HG03565 (cell line): ENCODE results near the gene PEAR1.

ENCODE experiments used
- ATAC-seq: cut with Tn5 transposase; IDR thresholded peaks from one replicate; pipeline ENCODE4 v1.9.1; 2021; ENCODE audit warnings: mild to moderate bottlenecking, moderate library complexity; ENCODE audit not compliant: unreplicated experiment

The PEAR1 gene

DNA sequence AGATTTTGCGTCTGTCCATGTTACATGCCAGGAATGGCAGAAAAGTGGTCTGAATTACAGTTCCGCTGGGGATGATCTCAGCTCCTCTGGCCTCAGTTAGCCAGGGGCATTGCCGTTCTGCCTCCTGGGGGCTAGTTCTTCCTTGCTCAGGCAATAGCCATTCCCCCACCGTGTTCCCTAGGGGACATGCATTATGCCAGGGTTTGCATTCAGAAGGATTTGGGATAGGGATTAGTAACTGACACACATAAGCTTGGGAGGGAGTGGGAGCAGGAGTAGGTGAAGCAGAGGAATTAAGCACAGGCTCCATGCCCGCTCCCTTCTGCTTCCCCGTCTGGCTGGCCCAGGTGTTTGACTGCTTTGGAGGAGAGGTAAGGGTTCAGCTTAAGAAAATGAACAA lies 39.6 kb downstream of the PEAR1 start:
- no peak for ATAC-seq

DNA sequence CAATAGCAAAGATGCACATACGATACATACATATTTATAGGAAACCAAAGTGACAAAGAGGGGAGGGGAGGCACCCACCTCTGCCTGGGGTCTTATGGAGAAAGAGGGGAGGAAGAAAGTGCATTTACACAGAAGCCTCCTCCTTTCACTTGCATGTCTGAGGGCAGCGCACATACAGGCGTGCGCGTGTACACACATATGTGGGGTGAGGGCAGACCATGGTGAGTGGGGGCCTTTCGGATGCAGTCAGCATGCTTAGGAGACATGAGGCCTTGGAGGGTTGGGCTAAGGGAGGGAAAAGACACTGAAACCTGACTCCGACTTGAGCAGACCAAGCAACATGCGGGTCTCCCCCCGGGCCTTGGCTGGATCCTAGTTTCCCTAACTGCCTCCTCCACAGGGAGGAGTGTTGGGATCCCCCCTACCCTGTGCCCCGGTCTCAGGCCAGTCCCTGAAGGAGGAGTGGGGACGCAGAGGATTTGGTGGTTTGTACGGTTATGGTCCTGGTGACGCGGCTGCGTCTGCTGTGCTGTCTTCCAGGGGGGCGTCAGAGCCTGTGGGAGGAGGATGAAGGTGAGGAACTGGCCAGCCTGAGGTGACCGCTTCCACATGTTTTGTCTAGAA lies 42.1 kb downstream of the PEAR1 start:
- ATAC-seq = no peak

DNA sequence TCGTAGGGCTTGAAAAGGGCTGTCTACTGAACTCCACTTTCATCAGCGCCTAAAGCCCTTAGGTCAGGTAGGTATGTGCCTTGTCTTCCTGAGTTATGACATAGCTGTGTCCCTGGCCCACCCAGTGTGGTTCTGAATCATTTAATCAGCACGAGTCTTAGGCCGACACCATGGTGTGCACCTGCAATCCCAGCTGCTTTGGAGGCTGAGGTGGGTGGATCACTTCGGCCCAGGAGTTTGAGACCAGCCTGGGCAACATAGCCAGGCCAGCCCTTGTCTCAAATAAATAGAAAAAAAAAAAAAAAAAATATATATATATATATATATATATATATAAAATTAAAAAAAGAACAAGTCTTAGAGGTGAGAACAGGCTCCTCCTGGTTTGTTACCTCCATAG lies 42.7 kb downstream of the PEAR1 start:
- ATAC-seq = no peak

DNA sequence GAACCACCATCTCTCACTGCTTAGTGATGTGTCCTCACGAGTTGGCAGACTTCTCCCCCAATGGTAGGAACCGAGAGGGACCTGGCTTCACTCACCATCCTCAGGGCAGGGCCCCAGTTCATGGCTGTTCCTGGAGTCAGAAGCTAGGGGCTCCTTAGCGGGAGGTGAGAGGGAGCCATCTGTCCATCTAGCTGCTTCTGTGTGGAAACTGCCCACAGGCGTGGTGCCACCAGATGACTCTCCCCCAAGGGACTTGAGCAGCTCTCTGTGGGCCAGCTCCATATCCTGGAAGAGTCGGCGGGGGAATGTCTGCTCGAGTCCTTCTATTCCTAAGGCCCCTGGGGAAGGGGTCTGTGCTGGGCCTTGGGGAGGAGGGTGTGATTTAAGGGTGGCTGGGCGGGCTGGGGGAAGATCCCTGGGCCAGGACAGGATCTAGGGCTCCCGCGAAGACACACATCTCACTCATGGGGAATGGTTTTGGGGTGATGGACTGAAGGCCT lies 43.3 kb downstream of the PEAR1 start:
- no peak for ATAC-seq

DNA sequence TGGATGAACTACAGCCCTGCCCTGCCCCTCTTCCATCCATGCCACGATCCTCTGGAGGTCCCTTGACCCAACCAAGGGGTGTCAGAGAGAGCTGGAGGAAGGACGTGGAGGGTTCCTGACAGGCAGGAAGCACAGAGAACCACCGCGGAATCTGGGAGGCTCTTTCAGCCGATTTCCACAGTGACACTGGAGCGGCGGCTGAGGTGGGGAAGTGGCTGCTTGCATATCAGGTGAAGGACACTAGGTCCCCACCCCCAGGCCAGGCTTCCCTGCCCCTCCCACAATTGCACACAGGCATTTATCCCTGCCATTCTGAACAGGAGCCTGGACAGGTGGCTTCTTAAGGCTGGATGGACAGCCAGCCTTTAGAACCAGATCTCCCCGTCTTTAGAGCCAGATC lies 44.4 kb downstream of the PEAR1 start:
- no peak for ATAC-seq

DNA sequence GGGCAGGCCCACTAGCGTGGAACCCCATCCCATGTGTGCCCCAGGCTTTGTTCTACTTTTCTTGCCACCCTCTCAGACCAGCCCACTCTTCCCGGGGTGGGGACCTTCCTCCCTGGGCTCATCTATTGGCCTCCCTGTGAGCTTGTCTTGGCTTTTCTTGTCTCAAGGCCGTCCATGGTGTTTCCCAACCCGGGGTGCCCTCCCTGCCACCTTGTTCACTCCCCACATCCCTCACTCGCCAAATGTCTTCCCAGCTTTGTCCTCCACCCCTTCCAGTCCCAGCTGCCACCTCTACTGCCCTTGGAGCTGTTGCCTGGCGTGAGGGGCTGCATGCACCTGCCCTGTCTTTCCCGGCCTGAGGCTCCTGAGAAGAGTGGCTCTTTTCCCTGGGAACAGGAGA lies 45.3 kb downstream of the PEAR1 start:
- ATAC-seq = no peak

DNA sequence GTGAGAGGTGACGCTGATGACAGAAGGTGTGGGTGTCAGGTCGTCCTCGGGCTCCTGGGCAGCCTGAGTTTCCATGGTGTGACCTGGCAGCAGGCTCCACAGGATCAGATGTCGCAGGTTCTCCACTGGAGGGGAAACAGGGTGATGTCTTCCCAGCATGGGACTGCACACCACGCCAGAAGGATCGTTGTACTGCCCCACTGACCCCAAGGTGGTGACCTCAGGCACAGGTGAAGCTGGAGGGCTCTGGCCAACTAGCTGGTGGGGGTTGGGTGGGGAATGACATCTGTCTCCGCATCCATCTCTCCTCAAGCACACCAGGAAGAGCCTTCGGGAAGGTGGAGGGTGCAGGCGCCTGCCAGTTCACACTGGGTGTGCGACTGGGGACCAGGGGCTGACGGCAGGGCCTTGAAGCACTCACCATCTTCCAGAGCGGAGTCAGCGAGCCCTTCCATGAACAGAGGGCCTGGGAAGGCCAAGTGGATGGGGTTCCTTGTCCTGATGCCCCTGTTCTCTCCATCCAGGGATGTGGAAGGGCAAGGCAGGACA lies 46.3 kb downstream of the PEAR1 start:
- ATAC-seq = no peak

DNA sequence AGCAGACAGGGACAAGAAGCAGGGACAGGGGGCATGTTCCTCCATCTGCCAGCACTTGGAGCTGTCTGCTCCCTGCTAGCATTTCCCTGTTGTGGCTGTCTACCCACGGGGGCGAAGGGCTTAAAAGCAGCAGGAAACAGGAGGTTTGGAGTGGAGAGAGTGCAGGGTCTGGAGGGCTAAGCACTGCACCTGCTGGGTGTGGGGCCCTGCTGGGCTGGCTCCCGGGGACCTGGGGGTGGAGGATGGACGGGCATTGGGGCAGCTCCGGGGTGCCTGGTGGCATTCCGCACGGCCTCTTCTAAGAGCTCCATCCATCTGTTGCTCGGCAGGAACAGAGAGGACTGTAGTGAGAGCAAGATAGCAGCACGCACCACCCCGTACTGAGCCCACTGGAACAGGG lies 48.2 kb downstream of the PEAR1 start:
- no peak for ATAC-seq

DNA sequence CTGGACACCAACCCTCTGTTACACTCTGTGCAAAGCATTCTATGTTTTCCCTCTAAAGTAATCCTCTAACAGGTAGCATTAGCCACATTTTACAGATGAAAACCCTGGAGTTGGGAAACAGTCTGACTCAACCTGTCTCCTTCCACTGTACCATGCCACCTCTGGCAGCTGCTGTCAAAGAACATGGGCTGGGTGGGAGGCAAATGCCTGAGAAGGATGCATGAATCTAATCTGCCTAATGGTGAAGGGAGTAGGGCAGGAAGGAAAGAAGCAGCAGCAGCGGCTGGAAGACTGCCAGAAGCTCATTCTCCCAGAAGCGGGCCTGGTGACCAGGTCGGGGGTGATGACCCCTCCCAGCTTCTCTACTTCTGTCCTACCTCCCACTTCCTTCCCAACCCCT lies 48.7 kb downstream of the PEAR1 start:
- ATAC-seq = no peak

DNA sequence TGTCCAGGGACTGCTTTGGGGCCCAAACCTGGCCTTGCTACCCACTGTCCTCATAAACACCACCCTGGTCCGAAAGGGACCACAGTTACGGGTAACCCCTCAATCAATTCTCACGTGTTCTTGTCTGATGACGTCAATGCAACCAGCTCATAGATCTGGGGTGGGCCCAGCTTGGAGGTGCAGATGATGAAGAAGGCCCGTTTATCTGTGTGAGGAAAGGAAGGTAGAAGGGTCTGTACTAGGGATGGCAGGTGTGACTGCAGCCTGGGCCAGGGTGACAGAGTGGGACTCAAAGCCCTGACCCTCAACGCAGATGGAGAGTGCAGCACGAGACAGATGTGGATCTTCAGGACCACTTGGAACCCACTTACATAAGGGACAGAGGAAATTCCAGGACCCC lies 49.1 kb downstream of the PEAR1 start:
- no peak for ATAC-seq

DNA sequence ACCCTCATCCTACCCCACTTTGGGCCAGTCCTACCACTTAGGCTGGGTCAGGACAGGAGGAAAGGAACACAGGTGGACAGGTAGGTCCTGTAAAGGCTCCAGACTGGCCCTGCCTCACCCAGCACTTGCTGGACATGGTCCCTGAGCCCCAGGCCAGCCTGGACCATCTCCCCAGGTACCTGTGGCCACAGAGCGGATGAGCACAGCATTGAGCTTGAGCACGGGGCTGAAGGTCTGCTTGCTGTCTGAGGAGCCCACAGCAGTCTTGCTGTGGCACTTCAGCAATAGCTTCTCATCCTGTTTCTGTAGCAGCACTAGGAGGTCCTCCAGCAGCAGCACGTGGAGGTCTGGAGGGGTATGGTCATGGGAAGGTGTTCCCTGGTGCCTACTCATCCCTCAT lies 50.2 kb downstream of the PEAR1 start:
- ATAC-seq = no peak

DNA sequence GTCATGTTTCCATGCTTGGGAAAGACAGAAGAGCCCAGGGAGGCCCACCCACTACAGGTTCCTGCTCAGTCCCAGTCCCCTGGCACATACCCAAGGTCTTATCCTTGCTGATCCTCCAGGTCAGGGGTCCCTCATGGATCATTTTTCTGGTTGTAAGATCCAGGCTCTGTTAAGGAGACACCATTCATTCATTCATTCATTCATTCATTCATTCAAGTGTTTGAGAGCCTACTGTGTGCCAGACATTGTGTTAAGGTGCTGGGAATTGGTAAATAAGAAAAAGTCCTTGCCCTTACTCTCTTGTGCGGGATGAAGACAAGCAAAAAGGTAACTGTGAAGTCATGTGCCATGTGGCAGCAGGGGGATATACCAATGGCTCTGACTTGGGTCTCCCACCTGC lies 50.8 kb downstream of the PEAR1 start:
- ATAC-seq = no peak

DNA sequence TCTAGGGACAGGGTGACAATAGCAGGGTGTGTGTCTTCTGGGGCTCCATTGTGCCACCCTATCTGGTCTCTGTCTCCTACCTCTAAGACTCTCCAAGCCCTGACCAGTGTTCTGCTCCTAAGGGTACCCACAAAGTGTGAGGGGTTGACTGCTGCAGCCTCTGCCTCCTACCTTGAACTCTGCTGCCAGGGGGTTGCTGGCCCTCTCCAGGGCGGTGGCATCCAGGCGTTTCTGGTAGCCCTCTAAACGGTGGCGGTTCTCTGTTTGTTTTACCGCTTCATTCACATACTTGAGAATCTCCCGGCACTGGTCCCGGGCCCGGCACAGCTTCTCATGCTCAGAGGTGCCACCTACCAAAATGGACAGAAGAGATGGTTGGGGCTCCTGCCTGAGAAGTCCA lies 51.3 kb downstream of the PEAR1 start:
- ATAC-seq = no peak

DNA sequence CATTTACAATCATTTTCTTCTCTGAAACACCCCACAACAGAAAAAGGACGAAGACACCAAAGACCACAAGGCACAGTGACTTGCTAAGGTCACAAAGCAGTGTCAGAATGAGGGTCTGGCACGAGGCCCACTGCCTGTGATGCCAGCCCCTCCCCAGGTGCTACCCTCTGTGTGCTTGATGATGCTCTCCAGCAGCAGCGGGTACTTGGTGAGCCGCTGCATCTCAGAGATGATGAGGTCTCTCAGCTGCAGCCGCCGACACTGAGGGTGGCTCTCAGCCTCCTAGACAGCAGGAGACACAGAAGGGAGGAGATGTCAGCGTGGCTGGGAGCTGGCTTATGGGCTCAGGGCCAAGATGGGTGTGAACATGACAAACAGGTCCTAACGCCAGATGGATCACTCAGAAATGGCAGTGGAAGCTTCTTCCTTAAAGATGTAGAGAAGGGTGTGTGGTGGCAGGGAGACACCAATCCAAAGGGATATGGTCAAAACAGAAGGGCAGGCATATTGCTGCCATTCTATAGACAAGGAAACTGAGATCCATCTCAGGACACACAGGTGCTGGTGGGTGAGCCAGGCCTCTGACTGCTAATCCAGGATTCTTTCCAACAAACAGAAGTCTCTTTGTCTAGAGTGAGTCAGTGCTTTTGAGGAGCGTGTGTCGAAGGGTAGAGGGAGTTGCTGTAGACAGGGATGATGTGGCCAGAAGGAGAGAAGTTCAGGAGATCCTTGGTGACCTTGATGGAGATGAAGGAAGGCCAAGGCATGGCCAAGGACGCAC lies 52.6 kb downstream of the PEAR1 start:
- no peak for ATAC-seq

DNA sequence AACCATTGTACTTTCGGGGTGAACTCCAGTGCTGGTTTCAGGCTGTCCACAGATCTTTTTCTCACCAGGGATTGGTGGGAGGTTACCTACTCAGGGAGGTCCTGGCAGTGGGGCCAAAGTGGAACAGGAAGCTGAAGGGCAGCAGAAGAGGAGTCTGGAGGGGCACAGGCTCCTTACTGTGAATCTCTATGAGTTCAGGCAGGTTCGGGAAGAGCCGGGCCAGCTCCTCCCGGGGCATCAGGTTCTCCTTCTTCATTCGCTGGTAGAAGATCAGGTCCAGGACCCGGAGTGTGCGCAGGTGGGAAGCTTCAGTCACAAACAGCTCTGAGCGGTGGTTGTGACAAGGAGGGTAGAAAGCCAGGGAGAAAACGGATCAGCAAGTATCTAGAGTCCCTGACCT lies 53.6 kb downstream of the PEAR1 start:
- no peak for ATAC-seq

DNA sequence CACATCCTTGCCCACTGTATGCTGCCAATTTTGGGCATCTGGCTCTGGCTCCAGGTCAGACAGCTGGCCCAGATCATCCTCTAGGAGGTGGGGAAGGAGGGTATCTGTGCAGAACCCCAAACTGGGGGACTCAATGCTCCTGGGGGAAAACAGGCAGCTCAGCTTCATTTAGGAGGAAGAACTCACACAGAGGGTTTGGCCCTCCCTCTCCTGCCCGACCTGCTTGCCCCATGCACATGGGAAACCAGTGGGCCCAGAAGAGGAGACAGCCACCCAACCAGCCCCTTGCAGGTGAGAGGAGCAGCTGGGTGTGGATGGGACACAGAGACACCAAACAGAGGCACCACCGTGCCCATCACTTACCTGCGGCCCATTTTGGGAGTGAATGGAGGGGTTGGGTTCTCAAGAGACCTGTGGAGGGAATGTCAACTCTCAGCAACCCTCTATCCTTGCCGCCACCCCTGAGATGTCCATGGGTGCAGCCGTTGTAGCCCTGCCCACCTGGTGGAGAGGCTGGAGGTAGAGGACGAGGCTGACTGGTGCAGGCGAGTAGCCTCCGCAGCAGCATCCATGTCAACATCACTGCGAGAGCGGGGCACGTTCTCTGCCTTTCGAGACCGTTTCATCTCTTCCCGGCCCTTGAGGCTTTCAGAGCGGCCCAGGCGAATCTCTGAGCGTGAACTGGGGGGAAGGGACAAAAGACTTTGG lies 54.5 kb downstream of the PEAR1 start:
- no peak for ATAC-seq

DNA sequence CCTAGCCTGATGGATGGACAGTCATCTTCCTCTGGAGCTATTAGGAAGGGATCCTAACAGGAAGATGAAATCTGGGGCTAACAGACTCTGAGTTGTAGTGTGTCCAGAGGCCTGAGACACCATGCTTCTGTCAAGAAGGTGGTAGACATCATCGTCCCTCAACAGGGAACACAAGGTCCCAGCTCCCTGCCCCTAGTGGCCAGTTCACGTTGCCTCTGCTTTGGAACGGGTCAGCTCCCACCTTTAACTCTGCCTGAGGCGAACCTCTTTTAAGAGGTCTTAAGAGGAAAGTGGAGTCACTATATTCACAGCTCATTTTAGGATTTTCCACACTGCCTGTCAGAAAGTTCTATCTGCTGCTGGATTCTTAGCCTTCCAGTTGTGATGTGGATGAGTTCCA lies 55.2 kb downstream of the PEAR1 start:
- no peak for ATAC-seq

DNA sequence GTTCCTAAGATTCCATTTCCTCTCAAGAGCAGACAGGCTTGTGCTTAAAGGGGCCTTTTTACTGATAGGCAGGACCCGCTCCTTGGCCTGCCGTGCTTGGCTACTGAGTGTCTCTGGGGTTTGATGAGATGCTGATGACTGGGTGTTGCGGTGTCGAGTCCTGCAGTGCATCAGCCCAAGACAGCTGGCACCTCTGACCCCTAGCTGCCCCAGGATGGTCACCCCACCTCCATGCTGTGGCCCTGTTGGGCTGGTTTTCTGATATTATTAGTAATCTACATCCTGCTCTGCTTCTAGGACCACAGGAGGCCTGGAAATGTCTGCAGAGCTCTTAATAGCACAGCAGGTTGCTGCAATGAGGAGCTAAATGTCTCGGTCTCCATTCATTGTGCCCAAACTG lies 55.6 kb downstream of the PEAR1 start:
- ATAC-seq = no peak

DNA sequence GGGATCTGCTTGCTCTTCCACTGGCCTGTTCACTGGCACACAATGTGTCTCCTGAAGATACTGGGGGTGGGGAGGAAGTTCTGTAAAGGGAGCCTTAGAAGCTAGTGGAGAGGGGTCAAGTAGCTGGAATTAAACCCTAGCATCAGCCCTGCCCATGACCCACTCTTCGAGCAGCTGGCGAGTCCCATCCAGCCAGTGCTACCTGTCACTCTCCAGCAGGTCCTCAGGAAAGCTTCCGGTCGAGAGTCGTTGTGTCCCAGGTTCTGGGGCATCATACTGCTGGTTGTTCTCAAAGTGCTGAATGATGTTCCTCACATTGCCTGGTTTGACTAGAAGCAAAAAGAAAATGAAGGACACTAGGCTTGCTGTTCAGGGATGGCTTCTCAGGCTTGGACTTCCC lies 57.9 kb downstream of the PEAR1 start:
- ATAC-seq = no peak

DNA sequence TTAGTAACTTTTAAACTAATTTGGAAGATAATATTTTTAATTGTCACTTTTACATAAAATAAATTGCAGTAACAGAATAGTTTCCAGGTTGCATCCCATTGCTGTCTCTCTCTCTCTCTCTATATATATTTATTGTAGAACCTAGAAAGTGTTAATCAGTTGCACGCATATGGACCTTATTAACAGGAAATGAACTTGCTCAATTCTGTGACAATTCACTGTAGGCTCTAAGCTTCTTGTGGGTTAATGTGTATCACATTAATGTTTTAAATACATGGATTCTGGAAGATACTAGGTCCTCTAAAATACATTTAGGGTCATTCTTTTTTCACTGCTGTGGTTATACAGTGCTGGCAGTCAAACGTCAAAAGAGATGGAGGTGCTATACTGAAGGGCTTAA lies 60.1 kb downstream of the PEAR1 start:
- no peak for ATAC-seq

DNA sequence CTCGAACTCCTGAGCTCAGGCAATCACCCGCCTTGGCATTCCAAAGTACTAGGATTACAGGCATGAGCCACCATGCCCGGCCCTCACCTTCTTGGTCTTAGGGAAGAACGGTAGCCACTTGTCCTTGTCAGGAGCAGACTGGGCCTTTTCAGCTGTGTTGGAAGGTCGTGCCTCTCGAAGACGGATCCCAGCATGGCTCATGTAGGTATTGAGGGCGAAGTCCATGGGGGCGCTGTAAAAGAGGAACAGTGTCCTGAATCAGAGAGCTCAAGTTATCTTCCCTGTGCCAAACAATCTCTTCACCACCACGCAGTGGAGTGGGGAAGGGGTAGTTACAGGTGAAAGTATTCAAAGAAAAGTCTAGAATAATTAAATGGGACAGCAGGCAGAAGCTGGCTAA lies 62.8 kb downstream of the PEAR1 start:
- no peak for ATAC-seq

DNA sequence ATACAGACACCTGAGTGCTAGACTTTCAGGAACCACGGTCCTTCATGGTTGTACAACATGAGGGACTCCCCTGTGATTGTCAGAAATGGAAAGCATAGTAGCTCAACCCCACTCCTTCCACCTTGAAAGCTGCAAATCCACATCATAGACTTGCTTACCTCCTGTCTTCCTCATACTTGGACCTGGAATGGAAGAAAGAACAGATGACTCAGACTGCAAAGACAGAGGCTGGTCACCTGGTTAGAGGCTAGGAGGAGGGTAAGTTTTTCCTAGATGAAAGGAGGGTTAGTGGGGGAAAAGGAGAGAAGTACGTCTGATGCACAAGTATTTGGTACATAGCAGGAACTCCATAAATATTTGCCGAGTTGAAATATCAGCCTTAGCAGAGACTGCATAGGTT lies 64.1 kb downstream of the PEAR1 start:
- no peak for ATAC-seq
